ENCODE data around the gene CNIH3. TPM values are rescaled to one million over a fixed set of nuclear protein-coding genes. Genes with fewer than 3 reads are reported as not detected.

The CNIH3 gene
- total RNA-seq, 2 experiments from 2014 or later: 1.3 to 1.4 TPM

- Mint-ChIP-seq H3K4me1 (peaks cover 23% of the 10 kb centered on the region), H3K4me3 (no peak overlapping the region), H3K27me3 (no peaks in the 10 kb centered on the region), H3K36me3 (no peaks in the 10 kb centered on the region), H3K27ac (no peak overlapping the region), H3K9me3 (peaks cover 2% of the 10 kb centered on the region)
- DNase-seq: no peak
Observed at GRCh38 chr1:224781800-224782199, 165.7 kb downstream of the CNIH3 start.

GRCh38 chr1:224782281-224783000 lies 166.3 kb downstream of the CNIH3 start:
- peaks cover 6% of the 10 kb centered on the region for H3K9me3 Mint-ChIP-seq
- DNase-seq: no peak
- no peak overlapping the region for H3K4me3 Mint-ChIP-seq
- no peak overlapping the region for H3K27ac Mint-ChIP-seq
- peaks cover 23% of the 10 kb centered on the region for H3K4me1 Mint-ChIP-seq
- H3K27me3 Mint-ChIP-seq: no peaks in the 10 kb centered on the region
- H3K36me3 Mint-ChIP-seq: no peaks in the 10 kb centered on the region

- no peak overlapping the region for H3K27ac Mint-ChIP-seq
Observed at GRCh38 chr1:224783006-224783651, 167.0 kb downstream of the CNIH3 start.

GRCh38 chr1:224784265-224785039 lies 168.3 kb downstream of the CNIH3 start:
- no peaks in the 10 kb centered on the region for H3K36me3 Mint-ChIP-seq
- no peak overlapping the region for H3K4me3 Mint-ChIP-seq
- no peak overlapping the region for H3K27ac Mint-ChIP-seq
- DNase-seq: no peak
- no peaks in the 10 kb centered on the region for H3K27me3 Mint-ChIP-seq
- H3K9me3 Mint-ChIP-seq: peaks cover 6% of the 10 kb centered on the region
- peaks cover 23% of the 10 kb centered on the region for H3K4me1 Mint-ChIP-seq

More at GRCh38 chr1:224783006-224783651, 167.0 kb downstream of the CNIH3 start:
- Mint-ChIP-seq H3K4me1 (peaks cover 23% of the 10 kb centered on the region), H3K27me3 (no peaks in the 10 kb centered on the region), H3K4me3 (no peak overlapping the region), H3K36me3 (no peaks in the 10 kb centered on the region), H3K9me3 (peaks cover 6% of the 10 kb centered on the region)
- no peak for DNase-seq

- Mint-ChIP-seq H3K36me3 (no peaks in the 10 kb centered on the region), H3K27ac (no peak overlapping the region), H3K4me1 (peaks cover 23% of the 10 kb centered on the region), H3K4me3 (no peak overlapping the region), H3K27me3 (no peaks in the 10 kb centered on the region), H3K9me3 (peaks cover 6% of the 10 kb centered on the region)
- DNase-seq: no peak
Observed at GRCh38 chr1:224785040-224785328, 168.9 kb downstream of the CNIH3 start.

- peaks cover 6% of the 10 kb centered on the region for H3K9me3 Mint-ChIP-seq
- H3K27me3 Mint-ChIP-seq: no peaks in the 10 kb centered on the region
- no peaks in the 10 kb centered on the region for H3K36me3 Mint-ChIP-seq
- no peak overlapping the region for H3K4me3 Mint-ChIP-seq
- DNase-seq: no peak
- H3K4me1 Mint-ChIP-seq: peaks cover 23% of the 10 kb centered on the region
- H3K27ac Mint-ChIP-seq: no peak overlapping the region
Observed at GRCh38 chr1:224785622-224786021, 169.5 kb downstream of the CNIH3 start.

- peaks cover 23% of the 10 kb centered on the region for H3K4me1 Mint-ChIP-seq
- no peaks in the 10 kb centered on the region for H3K27me3 Mint-ChIP-seq
- no peak for DNase-seq
- no peak overlapping the region for H3K4me3 Mint-ChIP-seq
- H3K36me3 Mint-ChIP-seq: no peaks in the 10 kb centered on the region
- no peak overlapping the region for H3K27ac Mint-ChIP-seq
- H3K9me3 Mint-ChIP-seq: peaks cover 6% of the 10 kb centered on the region
Observed at GRCh38 chr1:224786533-224787250, 170.6 kb downstream of the CNIH3 start.

GRCh38 chr1:224789311-224789710 lies 173.2 kb downstream of the CNIH3 start:
- H3K4me3 Mint-ChIP-seq: no peak overlapping the region
- H3K36me3 Mint-ChIP-seq: no peaks in the 10 kb centered on the region
- DNase-seq: no peak
- peaks cover 6% of the 10 kb centered on the region for H3K9me3 Mint-ChIP-seq
- H3K27ac Mint-ChIP-seq: no peak overlapping the region
- H3K27me3 Mint-ChIP-seq: no peaks in the 10 kb centered on the region
- H3K4me1 Mint-ChIP-seq: peaks cover 4% of the 10 kb centered on the region

Other genes starting within 250 kb of the CNIH3 start
- 10 to 100 TPM; 61.4 to 62.3 TPM for gene WDR26, start 181.5 kb upstream of the CNIH3 start, total RNA-seq

Data from activated naive CD8-positive, alpha-beta T cell treated with anti-CD3 and anti-CD28 coated beads for 36 hours (primary cell).